NT2/D1 (cell line): ENCODE measurements around the gene NDUFS6.

Experiments
- SUZ12 ChIP-seq: IDR thresholded peaks from 2 replicates; pipeline ENCODE4 v1.6.1; 2011; ENCODE audit not compliant: insufficient read length, insufficient read depth; ENCODE audit errors: extremely low read depth
- YY1 ChIP-seq: IDR thresholded peaks from 2 replicates; pipeline ENCODE4 v1.6.1; 2011; ENCODE audit not compliant: insufficient read length, insufficient read depth
- ZNF274 ChIP-seq: IDR thresholded peaks from 2 replicates; pipeline ENCODE4 v1.6.1; 2011; ENCODE audit warnings: mild to moderate bottlenecking, low read depth, low read length

DNA sequence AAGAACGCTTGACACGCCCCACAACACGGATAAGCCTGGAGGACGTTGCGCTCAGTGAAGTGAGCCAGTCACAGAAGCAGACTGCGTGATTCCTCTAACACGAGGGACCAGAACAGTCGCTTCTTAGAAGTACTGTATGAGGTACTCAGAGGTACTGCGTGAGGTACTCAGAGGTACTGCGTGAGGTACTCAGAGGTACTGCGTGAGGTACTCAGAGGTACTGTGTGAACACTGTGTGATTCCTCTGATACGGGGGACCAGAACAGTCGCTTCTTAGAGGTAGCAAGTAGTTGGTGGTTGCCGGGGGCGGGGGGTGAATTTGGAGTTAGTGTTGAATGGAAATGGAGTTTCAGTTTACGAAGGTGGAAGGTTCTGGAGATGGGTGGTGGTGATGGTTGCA, 5.8 kb downstream of the NDUFS6 start:
- TF ChIP-seq SUZ12 (no peak), ZNF274 (no peak), YY1 (no peak)
